HG02970 (cell line): ENCODE results near the gene HYDIN.
"Not testable (repeated sequence)": the region's sequence is repeated elsewhere in the genome, so short reads cannot be mapped to it uniquely, and the experiment has no call there.

Experiments used
- ATAC-seq: cut with Tn5 transposase; IDR thresholded peaks from one replicate; pipeline ENCODE4 v1.9.1; 2021; ENCODE audit warnings: mild to moderate bottlenecking, moderate library complexity, moderate number of reproducible peaks; ENCODE audit not compliant: unreplicated experiment, low FRiP score

Gene HYDIN

DNA sequence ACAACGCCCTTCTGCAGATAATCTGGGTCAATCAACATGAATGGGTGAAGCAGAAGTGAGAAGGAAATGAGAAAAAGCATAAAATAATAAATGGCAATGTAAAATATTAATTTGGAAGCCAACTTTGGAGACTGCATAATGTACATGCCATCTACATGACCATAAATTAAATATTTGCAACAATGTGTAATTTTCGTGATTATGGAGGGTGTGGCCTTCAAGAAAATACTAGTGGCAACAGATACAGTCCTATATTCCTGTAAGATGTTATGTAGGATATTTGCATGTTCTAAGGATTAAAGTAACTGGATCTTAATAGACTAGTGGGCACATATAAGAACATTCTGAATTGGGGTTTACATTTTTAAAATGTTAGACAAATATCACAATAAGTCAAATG is 78.9 kb downstream of the HYDIN start:
- ATAC-seq = not testable (repeated sequence)

DNA sequence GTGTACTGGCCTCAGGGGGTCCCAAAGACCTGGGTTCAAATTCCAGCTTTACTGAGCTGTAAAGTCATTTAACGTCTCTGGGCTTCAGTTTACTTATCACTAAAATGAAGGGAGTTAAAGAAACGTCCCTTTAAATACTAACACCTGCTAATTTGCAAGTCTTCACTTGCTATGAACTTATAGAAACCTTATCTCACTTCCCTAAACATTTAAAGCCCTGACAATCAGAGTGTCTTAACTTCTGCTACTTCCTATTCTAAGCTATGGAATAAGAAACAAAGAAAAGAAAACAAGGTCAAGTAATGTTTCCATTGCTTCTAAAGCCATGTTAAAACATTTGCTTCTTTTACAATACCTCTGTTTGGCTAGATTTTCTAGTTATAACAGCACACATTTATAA is 87.3 kb downstream of the HYDIN start:
- not testable (repeated sequence) for ATAC-seq

DNA sequence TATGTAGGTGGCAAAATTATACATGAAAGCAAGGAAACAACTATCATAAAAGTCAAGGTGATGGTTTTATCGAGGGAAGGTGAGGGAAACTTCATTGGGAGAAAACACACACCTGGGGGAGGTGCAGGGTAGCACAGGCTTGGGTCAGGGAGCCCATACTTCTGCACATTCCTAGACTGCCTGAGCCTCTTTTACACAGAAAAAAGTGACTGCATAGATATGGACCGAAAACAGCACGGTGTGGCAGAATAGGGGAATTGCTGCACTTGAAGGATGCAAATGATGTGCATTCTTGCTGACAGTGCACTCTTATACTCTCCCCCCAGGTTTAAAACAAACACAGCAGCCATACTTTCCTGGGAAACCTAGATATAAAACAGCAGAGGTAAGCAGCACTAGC is 120.0 kb downstream of the HYDIN start:
- not testable (repeated sequence) for ATAC-seq

DNA sequence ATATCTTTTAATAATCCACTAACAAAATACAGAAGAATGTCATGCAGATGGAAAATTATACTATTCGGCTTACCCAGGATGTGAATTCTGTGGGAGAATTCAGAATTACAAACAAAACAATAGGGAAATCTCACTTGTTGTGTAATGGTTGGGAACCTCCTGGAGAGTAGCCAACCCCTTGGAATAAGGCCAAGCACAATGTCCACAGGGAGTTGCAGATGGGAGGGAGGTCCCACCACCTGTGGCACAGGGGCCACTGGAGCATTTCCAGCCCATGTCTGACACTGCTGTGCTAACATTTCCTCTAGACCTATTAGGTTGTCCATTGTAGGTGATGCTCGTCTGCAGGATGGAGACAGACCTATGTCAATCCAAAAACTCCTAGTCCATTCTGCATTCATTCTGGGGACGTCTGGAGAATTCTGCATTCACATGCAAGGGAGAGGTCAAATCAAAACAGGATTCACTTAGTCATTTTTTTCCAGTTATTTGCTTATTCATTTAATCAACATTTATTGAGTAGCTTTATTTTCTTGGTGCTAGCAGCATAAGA is 120.8 kb downstream of the HYDIN start:
- ATAC-seq = not testable (repeated sequence)

DNA sequence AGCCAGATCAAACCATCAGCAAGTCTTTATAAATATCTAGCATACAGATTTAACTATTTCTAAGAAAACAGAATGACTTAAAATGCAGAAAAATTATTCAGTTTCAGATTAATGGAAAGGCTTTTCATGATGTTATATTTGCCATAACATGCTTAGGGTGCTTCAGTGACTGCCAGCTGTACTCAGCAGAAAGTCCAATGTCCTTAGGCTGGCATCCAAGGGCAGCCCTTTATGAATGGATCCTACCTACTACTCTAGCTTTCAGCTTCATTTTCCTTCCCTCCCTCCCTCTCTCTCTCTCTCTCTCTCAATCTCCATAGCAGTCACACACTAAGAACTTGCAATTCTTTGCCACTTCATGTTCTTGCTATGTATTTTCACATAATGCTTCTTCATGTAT is 124.6 kb downstream of the HYDIN start:
- not testable (repeated sequence) for ATAC-seq

DNA sequence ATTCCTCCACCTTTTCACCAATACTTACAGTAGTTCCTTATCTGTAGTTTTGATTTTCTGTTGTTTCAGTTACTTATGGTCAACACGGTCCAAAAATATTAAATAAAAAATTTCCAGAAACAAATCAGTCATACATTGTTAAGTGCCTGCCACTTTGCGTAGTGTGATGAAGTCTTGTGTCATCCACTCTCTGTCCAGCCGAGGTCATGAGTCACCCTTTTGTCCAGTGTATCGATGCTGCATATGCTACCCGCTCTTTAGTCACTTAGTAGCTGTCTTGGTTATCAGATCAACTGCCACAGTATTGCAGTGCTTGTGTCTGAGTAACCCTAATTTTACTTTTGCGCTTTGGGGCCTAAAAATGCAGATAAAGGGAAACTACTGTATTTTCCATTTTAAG is 146.9 kb downstream of the HYDIN start:
- not testable (repeated sequence) for ATAC-seq

DNA sequence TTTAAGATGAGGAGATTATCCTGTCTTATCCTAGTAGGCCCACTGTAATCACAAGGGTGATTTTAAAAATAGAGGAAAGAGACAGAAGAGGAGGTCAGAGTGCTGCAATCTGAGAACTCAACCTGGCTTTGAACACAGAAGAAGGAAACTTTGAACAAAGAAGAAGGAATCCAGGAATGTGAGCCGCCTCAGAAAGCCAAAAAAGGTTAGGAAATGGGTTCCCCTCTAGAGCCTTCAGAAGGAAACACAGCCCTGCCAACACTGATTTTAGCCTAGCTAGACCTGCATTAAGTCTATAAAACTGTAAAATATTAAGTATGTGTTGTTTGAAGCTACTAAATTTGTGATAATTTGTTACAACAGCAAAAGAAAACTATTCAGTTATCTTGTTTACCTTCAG is 149.7 kb downstream of the HYDIN start:
- not testable (repeated sequence) for ATAC-seq

DNA sequence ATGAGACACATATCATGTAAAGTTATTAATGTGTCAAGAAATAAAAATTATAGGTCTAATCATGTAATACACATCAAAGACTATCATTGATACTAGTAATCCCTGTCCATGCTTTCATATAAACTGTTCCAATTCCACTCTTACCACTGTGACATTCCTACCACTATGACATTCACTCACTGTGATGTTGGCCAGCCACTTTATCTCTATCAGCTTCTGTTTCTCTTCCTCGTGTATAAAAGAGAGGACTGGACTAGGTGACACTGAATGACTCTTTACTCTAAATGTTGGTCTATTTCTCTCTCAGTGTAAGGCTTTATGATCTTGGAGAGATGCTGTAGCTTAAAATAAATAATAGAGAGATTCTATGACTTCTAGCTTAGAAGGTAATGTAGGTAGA is 150.3 kb downstream of the HYDIN start:
- not testable (repeated sequence) for ATAC-seq

DNA sequence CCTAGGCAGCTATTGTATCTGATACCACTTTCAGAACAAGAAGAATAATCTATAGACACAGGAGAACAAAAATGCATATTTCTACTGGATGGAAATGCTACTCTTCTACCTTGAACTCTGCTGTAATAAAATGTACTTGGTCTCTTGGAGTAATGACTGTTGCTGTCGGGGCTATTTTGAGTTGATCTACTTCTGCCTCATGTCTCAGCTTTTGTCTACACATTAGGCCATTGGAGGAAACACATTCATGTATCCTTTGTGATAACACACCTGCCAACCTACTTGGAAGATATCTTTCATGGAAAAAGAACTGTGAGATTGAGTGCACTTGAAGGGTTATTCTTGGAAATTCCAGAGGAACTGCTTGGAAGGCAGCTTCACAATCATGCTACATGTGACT is 159.9 kb downstream of the HYDIN start:
- not testable (repeated sequence) for ATAC-seq

DNA sequence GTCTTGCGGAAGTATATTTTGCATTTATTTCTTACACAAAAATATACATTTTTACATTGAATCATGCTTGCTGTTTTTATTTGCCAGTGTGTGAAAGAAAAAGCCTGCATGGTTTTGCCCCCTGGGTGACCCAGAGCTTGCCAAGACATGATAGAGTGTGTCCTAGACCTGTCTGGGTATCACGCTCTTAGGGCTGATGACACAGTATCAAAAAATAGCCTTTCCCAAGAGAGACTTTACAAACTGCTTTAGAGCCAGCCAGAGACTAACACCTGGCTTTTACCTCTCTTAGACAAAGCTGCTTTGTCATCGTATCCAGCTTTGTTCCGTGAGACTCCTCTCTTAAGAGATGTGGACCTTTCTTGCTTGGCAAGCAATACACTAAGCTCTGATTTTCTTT is 160.7 kb downstream of the HYDIN start:
- not testable (repeated sequence) for ATAC-seq

DNA sequence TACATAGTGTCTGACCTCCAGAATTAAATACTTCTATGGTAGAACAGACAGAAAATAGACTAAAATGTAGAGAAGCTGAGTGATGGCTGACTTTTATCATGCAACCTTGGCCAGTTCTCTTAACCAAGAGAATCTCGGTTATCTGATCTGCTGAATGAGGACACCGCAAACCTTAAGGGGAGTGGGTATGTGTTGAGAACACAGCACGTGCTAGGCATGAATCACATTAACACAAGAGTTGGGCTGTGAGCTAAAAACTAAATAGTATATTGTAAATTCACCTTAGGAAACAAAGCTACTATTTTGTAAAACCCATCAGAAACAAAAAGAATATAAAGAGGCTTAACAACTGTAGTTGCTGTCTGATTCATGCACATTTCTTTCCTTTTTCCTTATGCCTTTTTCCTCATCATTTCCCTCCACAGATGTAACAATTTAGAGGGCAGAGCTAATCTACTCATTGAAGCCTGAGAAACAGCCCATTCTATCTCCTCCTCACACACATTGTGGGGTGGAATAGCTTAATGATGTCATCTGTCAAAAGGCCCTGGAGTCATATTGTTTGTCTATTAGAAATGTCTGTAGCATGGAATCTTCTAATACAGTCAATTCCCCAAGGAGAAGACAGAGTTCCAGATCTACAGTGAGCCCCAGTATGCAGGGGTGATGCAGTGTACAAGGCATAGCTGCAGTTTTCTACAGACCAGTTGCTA is 176.5 kb downstream of the HYDIN start:
- not testable (repeated sequence) for ATAC-seq

DNA sequence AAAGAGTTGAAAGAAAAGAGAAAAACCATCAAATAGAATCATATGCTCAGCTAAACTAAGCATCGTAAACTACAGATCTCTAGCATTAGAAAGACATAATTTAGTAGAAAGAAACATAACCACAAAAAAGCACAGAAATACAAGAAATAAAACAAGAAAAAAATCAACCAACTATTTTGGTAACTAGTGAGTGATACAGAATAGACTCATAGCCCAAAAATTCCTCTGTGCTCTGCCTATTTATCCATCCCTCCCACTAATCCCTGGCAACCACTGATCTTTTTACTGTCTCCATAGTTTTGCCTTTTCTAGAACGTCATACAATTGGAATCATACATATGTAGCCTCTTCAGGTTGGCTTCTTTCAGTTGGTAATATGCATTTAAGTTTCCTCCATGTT is 180.2 kb downstream of the HYDIN start:
- ATAC-seq = not testable (repeated sequence)

DNA sequence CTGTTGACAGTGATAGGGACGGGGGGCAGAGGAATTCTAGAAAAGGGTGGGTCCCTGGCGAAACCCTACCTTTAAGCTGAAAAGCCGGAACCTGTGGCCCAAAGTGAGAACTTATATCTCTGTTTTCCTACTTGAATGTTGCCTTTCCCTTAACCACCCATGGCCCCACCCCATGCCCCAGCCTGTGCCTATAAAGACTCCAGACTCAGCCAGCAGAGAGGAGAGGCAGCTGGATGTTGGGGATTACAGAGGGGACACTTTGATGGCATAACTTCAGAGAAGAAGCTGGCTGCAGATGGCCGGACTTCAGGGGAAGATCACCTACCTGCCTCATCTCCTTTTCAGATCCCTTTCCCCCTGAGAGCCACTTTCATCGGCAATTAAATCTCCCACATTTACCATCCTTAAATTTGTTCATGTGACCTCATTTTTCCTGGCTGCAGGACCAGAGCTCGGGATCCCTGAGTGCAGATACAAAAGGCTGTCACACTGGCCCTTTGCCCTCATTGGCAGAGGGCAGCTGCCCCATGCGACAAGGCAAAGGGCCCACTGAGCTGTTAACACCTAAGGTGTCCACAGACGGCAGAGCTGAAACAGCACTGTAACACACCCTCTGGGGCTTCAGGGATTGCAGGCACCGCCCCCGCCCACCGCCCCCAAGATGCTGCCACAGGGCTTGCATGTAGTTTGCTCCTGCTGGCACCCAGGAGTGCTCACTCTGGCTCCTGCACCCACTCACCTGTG is 191.0 kb downstream of the HYDIN start:
- ATAC-seq = not testable (repeated sequence)

DNA sequence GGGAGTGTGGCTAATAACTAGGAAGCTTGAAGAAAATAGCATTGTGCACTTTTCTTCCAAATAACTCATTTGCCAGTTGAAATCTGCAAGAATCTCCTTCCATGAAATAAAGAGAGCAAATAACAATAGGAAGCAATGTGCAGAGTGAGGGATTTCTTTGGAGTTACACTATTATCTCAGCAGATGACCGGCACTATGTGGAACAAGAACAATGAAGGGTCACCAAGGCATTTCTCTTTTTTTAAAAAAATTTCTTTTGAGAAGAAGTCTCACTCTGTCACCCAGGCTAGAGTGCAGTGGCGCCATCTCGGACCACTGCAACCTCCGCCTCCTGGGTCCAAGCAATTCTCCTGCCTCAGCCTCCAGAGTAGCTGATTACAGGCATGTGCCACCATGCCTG is 192.1 kb downstream of the HYDIN start:
- not testable (repeated sequence) for ATAC-seq

DNA sequence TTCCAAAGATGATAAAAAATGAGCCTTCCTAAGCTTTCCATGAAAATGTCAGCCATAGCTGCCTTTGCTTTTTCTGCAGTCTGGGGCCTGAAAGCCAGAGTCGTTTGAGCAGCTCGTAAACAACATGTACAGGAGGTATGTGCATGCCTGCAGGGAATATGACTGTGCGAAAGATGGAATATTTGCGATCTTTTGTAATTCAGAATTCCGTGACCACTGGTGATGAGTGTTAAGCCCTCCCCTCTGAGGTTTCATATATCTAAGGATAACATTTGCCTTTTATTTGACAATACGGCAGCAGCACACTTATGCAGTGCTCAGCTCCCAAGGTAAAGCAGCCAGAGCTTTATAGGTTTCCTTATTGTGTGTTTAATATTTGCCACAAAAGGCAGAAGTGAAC is 192.5 kb downstream of the HYDIN start:
- ATAC-seq = not testable (repeated sequence)

DNA sequence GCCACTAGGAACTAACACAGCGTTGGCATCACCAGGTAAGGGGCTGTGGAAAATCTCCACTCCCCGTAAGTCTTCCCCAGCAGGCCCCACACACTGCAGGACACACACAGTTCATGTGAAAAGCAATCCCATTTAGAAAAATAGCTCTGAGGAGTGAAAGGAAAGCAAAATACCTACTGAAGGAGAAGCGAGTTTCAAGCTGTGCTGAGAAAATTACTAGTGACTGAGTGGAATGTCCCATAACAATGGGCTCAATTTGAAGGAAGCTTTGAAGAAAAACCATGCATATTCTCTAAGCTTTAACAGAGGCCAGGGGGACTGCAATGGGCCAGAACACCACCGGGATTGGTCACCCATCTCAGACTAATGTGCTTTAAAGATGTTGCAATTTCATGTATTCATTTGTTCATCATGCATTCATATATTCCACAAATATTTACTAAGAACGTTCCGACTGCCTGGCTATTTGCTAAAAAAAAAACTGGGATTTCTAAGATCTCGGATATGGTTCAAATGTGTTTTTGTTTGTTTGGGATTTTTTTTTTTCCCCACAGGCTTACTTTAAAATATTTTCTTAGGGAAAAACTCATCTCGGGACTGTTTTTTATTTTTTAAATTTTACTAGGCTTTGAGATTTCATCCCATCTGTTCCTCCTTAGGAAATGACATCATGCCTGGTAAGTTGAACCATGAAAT is 202.3 kb downstream of the HYDIN start:
- not testable (repeated sequence) for ATAC-seq

DNA sequence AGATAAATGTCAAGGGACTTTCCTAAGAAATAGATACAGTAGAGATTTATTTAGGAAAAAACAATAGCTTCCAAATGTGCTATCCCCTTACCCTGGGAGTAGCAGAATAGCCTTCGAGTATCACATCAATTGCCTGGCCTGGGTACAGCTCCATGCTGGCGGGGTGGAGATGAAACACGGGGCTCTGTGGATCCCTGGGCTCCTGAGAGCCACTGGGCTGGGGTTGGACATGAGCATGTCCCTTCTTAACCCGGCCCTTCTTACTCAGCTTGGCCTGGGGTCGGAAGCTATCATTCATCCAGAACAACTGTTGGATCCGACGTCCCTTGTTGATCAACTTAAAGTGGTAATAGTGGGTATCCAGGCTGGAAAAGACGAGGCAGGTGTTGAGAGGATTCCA is 203.0 kb downstream of the HYDIN start:
- not testable (repeated sequence) for ATAC-seq

DNA sequence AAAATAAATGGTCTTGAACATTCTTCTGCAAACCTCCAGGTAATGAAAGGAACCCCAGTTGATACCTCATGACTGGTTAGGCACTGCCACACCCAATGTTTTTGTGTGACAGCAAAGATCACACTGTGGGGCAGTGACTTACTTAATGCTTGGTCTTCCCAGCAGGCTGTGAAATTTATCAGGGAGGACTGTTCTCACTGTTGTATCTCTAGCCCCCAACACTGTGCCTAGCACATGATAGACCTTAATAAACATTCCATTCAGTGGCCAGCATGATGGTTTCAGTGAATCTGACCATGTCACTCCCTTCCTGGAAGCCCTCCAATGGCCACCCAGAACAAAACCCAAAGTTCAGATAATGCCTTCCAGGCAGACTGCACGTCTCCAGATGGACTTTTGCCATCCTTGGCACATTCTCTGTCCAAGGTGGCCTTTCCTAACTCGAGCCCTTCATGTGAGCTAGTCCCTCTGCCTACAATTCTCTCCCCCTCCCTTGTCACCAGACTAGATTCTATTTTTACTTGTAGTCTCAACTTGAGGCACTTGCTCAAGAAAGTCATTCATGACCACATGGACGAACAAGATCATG is 206.6 kb downstream of the HYDIN start:
- not testable (repeated sequence) for ATAC-seq

DNA sequence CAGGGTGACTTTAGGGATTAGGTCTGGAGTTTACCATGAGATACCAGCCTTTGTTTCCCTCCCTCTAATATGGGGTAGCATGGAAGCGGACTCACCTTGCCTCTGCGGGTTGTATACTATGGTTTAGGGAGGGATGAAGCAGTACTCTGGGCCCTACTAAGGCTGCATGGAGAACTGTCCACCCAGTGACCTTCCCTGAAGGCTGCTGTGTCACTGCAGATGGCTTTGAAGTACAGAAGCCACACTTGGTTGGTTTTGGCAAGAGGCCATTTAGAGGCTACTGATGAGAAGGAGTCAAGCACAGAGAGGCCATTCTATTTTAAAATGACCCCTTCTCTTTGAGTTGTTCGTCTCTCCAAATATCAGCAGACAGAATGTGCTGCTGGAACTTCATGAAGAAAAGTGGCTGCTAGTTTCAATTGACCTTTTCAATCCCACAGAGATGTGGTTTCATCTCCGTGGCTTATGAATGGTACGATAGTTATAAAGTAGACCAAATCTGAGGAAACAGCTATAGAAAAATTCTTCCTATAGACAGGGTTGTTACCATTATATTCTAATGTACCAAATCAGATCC is 208.5 kb downstream of the HYDIN start:
- ATAC-seq = not testable (repeated sequence)

DNA sequence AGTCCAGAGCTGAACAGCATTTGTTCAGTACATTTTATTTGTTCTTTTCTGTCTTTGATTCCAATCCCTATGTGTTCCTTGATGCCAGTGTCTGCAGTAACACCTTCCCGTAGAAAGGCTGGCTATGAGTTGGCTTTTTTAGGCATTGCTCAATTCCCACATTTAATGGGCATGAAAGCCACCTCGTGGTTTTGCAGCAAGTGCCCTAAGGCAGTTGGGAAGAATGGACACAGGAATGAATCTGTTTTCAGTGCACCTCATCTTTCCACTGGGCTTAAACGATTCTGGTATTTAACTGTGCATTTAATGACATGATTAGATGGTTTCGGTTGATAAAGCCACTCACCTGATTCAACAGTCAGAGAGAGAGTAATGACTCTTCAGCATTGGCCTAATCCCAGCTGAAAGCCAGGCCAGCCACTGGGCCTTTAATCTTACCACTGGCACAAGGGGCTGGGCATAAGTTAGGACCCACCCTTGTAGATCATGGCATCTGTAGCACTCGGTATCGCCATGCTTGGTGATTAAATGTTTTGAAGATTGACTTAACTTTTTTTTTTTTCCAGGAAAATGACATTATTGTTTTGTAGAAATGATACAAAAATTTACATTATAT is 211.3 kb downstream of the HYDIN start:
- ATAC-seq = not testable (repeated sequence)
